ENCODE measurements around the gene CACNA2D2. TPM values are rescaled to one million over a fixed set of nuclear protein-coding genes. Genes with fewer than 3 reads are reported as not detected.

Gene CACNA2D2
- total RNA-seq, 1 experiment from 2014 or later = not detected

GRCh38 chr3:50428007-50428633, 75.3 kb downstream of the CACNA2D2 start:
- DNase-seq (ENCODE audit: low read depth) = no peak

- DNase-seq (ENCODE audit: low read depth) = no peak
Observed at GRCh38 chr3:50427217-50427616, 76.2 kb downstream of the CACNA2D2 start.

- no peak for DNase-seq (ENCODE audit: low read depth)
Observed at GRCh38 chr3:50425911-50426310, 77.5 kb downstream of the CACNA2D2 start.

GRCh38 chr3:50423543-50423942, 79.9 kb downstream of the CACNA2D2 start:
- DNase-seq (ENCODE audit: low read depth) = no peak

GRCh38 chr3:50422153-50422552, 81.3 kb downstream of the CACNA2D2 start:
- no peak for DNase-seq (ENCODE audit: low read depth)

GRCh38 chr3:50419595-50420370, 83.7 kb downstream of the CACNA2D2 start:
- DNase-seq (ENCODE audit: low read depth) = no peak

- peak; percentile 8 for DNase-seq (ENCODE audit: low read depth)
Observed at GRCh38 chr3:50418850-50419249, 84.6 kb downstream of the CACNA2D2 start.

- no peak for DNase-seq (ENCODE audit: low read depth)
Observed at GRCh38 chr3:50417637-50418033, 85.8 kb downstream of the CACNA2D2 start.

- no peak for DNase-seq (ENCODE audit: low read depth)
Observed at GRCh38 chr3:50416736-50417636, 86.4 kb downstream of the CACNA2D2 start.

- no peak for DNase-seq (ENCODE audit: low read depth)
Observed at GRCh38 chr3:50415816-50416215, 87.6 kb downstream of the CACNA2D2 start.

GRCh38 chr3:50415061-50415460, 88.4 kb downstream of the CACNA2D2 start:
- DNase-seq (ENCODE audit: low read depth) = no peak

- no peak for DNase-seq (ENCODE audit: low read depth)
Observed at GRCh38 chr3:50414616-50415015, 88.8 kb downstream of the CACNA2D2 start.

GRCh38 chr3:50412231-50412754, 91.1 kb downstream of the CACNA2D2 start:
- no peak for DNase-seq (ENCODE audit: low read depth)

- DNase-seq (ENCODE audit: low read depth) = no peak
Observed at GRCh38 chr3:50411229-50411628, 92.2 kb downstream of the CACNA2D2 start.

- DNase-seq (ENCODE audit: low read depth) = no peak
Observed at GRCh38 chr3:50410608-50411139, 92.8 kb downstream of the CACNA2D2 start.

GRCh38 chr3:50410185-50410584, 93.2 kb downstream of the CACNA2D2 start:
- DNase-seq (ENCODE audit: low read depth) = no peak

- DNase-seq (ENCODE audit: low read depth) = no peak
Observed at GRCh38 chr3:50408443-50408944, 94.9 kb downstream of the CACNA2D2 start.

- no peak for DNase-seq (ENCODE audit: low read depth)
Observed at GRCh38 chr3:50406487-50406886, 96.9 kb downstream of the CACNA2D2 start.

- peak; percentile 5 for DNase-seq (ENCODE audit: low read depth)
Observed at GRCh38 chr3:50405249-50405648, 98.2 kb downstream of the CACNA2D2 start.

GRCh38 chr3:50401978-50402595, 101.3 kb downstream of the CACNA2D2 start:
- no peak for DNase-seq (ENCODE audit: low read depth)

GRCh38 chr3:50396502-50396901, 106.9 kb downstream of the CACNA2D2 start:
- DNase-seq (ENCODE audit: low read depth) = no peak

Data from LHCN-M2 (cell line).